K562 (cell line): ENCODE measurements around the gene UCHL5. TPM values are rescaled to one million over a fixed set of nuclear protein-coding genes. Genes with fewer than 3 reads are reported as not detected.

Experiments
- ATF7 ChIP-seq: fragments of 450-650 bp; IDR thresholded peaks from 2 replicates; pipeline ENCODE4 v1.7.1; 2014; ENCODE audit warnings: mild to moderate bottlenecking, moderate library complexity
- BDP1 ChIP-seq: IDR thresholded peaks from 3 replicates; pipeline ENCODE4 v1.6.1; 2011; ENCODE audit not compliant: insufficient read length, insufficient read depth
- CBX2 ChIP-seq: fragments of 200-600 bp; sonication (generic); IDR thresholded peaks from one replicate; pipeline ENCODE4 v1.6.1; 2012; ENCODE audit warnings: mild to moderate bottlenecking, low read length, inconsistent platforms; ENCODE audit not compliant: insufficient read depth, poor library complexity, severe bottlenecking
- KLF13 ChIP-seq: fragments of 450-650 bp; IDR thresholded peaks from 2 replicates; pipeline ENCODE4 v1.6.1; 2016; ENCODE audit warnings: missing genetic modification characterization, low read depth, mild to moderate bottlenecking, missing compliant biosample characterization, moderate library complexity, borderline replicate concordance
- MECOM ChIP-seq: fragments of 250-450 bp; sonication (Bioruptor Pico); IDR thresholded peaks from 2 replicates; pipeline ENCODE4 v1.8.0; 2022; ENCODE audit warnings: inconsistent platforms
- POLR2G ChIP-seq: fragments of 200-400 bp; formaldehyde crosslinking; IDR thresholded peaks from 2 replicates; pipeline ENCODE4 v1.6.1; 2017; ENCODE audit warnings: low read depth, mild to moderate bottlenecking, antibody characterized with exemption, low read length, moderate library complexity
- SIN3B ChIP-seq: fragments of 450-650 bp; IDR thresholded peaks from 2 replicates; pipeline ENCODE4 v1.6.1; 2017; ENCODE audit warnings: low read depth, mild to moderate bottlenecking, moderate library complexity
- SMAD1 ChIP-seq: fragments of 150-350 bp; IDR thresholded peaks from 2 replicates; pipeline ENCODE4 v1.6.1; 2014; ENCODE audit warnings: low read length, low read depth; ENCODE audit not compliant: partially characterized antibody
- ZC3H11A ChIP-seq: IDR thresholded peaks from 2 replicates; pipeline ENCODE4 v1.6.1; 2012; ENCODE audit warnings: low read depth, low read length, improper control_type of control experiment
- polyA plus RNA-seq, 8 experiments: library from polyadenylated mRNA; depleted of rRNA in 4 of 8; stranded (reverse) in 5 of 8; unstranded in 3 of 8; fragments of >200 nt; fragmentation: Nextera tagmentation in 2 of 8; fragmentation: Illumina TruSeq in 1 of 8; extraction: Ambion mirVana in 2 of 8; extraction: Trizol in 1 of 8; gene quantifications; 2 replicates each; pipeline versions ENCODE4 v1.2.1 to v1.2.3, GENCODE V29; 2011 to 2014; ENCODE audit warnings: inconsistent platforms in 1 of 8, missing spikeins in 1 of 8
- total RNA-seq, 7 experiments: library from RNA; depleted of rRNA in 6 of 7; stranded (reverse); fragments of >200 nt in 6 of 7; fragmentation: Illumina TruSeq in 2 of 7; extraction: Trizol in 2 of 7; gene quantifications; 2 replicates each; pipeline versions ENCODE4 v1.2.1 to v1.2.3, GENCODE V29; 2011 to 2021; ENCODE audit warnings: low replicate concordance in 1 of 7
- TF ChIP-seq, protein P1 (sequence below): fragments of 200-600 bp; sonication (generic); IDR thresholded peaks from one replicate; pipeline ENCODE4 v1.6.1; 2012; ENCODE audit warnings: mild to moderate bottlenecking, low read depth, low read length, inconsistent platforms
- TF ChIP-seq, protein P2 (sequence below): fragments of 450-650 bp; IDR thresholded peaks from 2 replicates; pipeline ENCODE4 v1.6.1; 2016; ENCODE audit warnings: antibody characterized with exemption
- TF ChIP-seq, protein P3 (sequence below), 3 experiments: fragments of 200-800 bp in 1 of 3; sonication (Bioruptor generic) in 1 of 3; sonication (generic) in 1 of 3; formaldehyde crosslinking in 1 of 3; IDR thresholded peaks; 2 replicates each; pipeline versions ENCODE4 v1.6.1 to v1.8.0; 2016 to 2022; ENCODE audit warnings: mild to moderate bottlenecking in 2 of 3, missing compliant biosample characterization in 2 of 3, missing genetic modification characterization in 2 of 3, missing genetic modification reagents in 1 of 3

Gene UCHL5
- total and polyA plus RNA-seq, 9 of the 15 experiments (the other 6 are each of a cell fraction or from before 2014, with no cell fraction given), result 61.0 to 206 (median 122) TPM

DNA sequence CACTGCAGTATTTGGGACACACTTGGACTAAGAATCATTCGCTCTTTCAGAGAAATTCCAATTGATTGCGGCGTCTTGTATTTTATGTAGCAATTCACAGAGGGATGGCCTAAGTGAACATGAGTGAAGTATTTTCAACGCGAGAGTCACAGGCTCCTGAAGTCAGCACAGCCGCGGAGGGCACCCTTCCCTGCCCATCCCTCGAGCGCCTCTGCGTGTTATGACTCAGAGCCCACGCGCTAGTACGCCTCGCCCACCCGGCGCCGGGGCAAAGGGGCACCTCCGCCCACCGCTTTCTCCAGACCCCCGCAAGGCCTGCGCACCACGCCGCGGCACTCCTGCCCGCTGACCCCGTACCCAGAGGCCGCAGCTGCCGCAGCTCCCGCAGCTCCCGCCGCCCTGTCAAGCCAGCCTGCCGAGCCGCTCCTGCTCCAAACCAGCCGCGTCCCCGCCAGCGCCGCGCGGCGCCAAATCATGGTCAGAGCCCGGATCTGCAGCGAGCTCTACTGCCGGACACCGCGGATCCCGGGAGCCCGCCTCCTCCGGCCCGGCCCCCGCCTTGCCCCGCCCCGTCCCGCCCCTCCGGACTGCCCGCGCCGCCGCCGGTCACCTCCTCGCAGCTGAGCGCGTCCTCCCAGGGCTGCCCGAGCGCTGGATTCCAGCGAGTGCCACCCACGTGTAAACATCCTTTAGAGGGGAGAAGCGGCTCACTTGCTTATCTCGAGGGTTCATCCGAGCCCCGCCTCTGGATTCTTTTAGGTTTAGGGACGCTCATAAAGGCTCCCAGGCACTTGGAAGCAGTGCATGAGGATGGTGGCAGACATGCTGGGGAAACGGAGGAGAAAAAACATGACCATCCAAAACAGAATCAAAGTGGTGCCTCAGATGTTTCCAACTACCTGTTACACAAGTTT is 46.0 kb upstream of the UCHL5 start, which contains the start of gene GLRX2 (continued):
- TF ChIP-seq, protein P1, sequence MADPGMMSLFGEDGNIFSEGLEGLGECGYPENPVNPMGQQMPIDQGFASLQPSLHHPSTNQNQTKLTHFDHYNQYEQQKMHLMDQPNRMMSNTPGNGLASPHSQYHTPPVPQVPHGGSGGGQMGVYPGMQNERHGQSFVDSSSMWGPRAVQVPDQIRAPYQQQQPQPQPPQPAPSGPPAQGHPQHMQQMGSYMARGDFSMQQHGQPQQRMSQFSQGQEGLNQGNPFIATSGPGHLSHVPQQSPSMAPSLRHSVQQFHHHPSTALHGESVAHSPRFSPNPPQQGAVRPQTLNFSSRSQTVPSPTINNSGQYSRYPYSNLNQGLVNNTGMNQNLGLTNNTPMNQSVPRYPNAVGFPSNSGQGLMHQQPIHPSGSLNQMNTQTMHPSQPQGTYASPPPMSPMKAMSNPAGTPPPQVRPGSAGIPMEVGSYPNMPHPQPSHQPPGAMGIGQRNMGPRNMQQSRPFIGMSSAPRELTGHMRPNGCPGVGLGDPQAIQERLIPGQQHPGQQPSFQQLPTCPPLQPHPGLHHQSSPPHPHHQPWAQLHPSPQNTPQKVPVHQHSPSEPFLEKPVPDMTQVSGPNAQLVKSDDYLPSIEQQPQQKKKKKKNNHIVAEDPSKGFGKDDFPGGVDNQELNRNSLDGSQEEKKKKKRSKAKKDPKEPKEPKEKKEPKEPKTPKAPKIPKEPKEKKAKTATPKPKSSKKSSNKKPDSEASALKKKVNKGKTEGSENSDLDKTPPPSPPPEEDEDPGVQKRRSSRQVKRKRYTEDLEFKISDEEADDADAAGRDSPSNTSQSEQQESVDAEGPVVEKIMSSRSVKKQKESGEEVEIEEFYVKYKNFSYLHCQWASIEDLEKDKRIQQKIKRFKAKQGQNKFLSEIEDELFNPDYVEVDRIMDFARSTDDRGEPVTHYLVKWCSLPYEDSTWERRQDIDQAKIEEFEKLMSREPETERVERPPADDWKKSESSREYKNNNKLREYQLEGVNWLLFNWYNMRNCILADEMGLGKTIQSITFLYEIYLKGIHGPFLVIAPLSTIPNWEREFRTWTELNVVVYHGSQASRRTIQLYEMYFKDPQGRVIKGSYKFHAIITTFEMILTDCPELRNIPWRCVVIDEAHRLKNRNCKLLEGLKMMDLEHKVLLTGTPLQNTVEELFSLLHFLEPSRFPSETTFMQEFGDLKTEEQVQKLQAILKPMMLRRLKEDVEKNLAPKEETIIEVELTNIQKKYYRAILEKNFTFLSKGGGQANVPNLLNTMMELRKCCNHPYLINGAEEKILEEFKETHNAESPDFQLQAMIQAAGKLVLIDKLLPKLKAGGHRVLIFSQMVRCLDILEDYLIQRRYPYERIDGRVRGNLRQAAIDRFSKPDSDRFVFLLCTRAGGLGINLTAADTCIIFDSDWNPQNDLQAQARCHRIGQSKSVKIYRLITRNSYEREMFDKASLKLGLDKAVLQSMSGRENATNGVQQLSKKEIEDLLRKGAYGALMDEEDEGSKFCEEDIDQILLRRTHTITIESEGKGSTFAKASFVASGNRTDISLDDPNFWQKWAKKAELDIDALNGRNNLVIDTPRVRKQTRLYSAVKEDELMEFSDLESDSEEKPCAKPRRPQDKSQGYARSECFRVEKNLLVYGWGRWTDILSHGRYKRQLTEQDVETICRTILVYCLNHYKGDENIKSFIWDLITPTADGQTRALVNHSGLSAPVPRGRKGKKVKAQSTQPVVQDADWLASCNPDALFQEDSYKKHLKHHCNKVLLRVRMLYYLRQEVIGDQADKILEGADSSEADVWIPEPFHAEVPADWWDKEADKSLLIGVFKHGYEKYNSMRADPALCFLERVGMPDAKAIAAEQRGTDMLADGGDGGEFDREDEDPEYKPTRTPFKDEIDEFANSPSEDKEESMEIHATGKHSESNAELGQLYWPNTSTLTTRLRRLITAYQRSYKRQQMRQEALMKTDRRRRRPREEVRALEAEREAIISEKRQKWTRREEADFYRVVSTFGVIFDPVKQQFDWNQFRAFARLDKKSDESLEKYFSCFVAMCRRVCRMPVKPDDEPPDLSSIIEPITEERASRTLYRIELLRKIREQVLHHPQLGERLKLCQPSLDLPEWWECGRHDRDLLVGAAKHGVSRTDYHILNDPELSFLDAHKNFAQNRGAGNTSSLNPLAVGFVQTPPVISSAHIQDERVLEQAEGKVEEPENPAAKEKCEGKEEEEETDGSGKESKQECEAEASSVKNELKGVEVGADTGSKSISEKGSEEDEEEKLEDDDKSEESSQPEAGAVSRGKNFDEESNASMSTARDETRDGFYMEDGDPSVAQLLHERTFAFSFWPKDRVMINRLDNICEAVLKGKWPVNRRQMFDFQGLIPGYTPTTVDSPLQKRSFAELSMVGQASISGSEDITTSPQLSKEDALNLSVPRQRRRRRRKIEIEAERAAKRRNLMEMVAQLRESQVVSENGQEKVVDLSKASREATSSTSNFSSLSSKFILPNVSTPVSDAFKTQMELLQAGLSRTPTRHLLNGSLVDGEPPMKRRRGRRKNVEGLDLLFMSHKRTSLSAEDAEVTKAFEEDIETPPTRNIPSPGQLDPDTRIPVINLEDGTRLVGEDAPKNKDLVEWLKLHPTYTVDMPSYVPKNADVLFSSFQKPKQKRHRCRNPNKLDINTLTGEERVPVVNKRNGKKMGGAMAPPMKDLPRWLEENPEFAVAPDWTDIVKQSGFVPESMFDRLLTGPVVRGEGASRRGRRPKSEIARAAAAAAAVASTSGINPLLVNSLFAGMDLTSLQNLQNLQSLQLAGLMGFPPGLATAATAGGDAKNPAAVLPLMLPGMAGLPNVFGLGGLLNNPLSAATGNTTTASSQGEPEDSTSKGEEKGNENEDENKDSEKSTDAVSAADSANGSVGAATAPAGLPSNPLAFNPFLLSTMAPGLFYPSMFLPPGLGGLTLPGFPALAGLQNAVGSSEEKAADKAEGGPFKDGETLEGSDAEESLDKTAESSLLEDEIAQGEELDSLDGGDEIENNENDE, result no peak
- TF ChIP-seq ATF7 (no peak), KLF13 (tag) (no peak), CBX2 (no peak), SIN3B (peak; percentile 24; the same call in 1 of the 2 replicates), MECOM (no peak), SMAD1 (peak; percentile 20), ZC3H11A (0 out of 2 replicates have a peak, but pooled peaks have one; percentile 12), BDP1 (no peak), POLR2G (peak; percentile 96)
- TF ChIP-seq, protein P2, sequence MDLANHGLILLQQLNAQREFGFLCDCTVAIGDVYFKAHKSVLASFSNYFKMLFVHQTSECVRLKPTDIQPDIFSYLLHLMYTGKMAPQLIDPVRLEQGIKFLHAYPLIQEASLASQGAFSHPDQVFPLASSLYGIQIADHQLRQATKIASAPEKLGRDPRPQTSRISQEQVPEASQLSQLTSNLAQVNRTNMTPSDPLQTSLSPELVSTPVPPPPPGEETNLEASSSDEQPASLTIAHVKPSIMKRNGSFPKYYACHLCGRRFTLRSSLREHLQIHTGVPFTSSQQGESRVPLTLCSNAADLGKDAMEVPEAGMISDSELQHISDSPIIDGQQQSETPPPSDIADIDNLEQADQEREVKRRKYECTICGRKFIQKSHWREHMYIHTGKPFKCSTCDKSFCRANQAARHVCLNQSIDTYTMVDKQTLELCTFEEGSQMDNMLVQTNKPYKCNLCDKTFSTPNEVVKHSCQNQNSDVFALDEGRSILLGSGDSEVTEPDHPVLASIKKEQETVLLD, result peak; percentile 45; the same call in 1 of the 2 replicates
- TF ChIP-seq, protein P3, sequence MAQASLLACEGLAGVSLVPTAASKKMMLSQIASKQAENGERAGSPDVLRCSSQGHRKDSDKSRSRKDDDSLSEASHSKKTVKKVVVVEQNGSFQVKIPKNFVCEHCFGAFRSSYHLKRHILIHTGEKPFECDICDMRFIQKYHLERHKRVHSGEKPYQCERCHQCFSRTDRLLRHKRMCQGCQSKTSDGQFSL (CRISPR knock-in tag; IDR thresholded peaks at IDR 0.05), result 0 out of 2 replicates have a peak, but pooled peaks have one; percentile 9
- TF ChIP-seq, protein P3 (tag; IDR thresholded peaks at IDR 0.05), result no peak
